ENCODE results near the gene CCDC50. TPM values are rescaled to one million over a fixed set of nuclear protein-coding genes. Genes with fewer than 3 reads are reported as not detected.

CCDC50 gene
- total RNA-seq, 4 donors from 2014 or later: 27.8 to 58.7 (median 34.5) TPM

- H3K4me3 ChIP-seq (ENCODE audit: low read depth, poor library complexity, severe bottlenecking): no peak overlapping the region
- intact Hi-C loops (cut with DNase I; ENCODE audit: low total_unique reads): no loop called here
- WGBS, 2 donors: 63 to 71% methylated on average over 1 of the region's 1 CpG
- no peak for DNase-seq (ENCODE audit: low spot score in 2 of 2)
- no peak for TF ChIP-seq POLR2A (IDR thresholded peaks at IDR 0.05)
- TF ChIP-seq, protein P1, sequence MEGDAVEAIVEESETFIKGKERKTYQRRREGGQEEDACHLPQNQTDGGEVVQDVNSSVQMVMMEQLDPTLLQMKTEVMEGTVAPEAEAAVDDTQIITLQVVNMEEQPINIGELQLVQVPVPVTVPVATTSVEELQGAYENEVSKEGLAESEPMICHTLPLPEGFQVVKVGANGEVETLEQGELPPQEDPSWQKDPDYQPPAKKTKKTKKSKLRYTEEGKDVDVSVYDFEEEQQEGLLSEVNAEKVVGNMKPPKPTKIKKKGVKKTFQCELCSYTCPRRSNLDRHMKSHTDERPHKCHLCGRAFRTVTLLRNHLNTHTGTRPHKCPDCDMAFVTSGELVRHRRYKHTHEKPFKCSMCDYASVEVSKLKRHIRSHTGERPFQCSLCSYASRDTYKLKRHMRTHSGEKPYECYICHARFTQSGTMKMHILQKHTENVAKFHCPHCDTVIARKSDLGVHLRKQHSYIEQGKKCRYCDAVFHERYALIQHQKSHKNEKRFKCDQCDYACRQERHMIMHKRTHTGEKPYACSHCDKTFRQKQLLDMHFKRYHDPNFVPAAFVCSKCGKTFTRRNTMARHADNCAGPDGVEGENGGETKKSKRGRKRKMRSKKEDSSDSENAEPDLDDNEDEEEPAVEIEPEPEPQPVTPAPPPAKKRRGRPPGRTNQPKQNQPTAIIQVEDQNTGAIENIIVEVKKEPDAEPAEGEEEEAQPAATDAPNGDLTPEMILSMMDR (IDR thresholded peaks at IDR 0.05): no peak
Measured at GRCh38 chr3:191300422-191300821, 28.8 kb upstream of the CCDC50 start.

DNA sequence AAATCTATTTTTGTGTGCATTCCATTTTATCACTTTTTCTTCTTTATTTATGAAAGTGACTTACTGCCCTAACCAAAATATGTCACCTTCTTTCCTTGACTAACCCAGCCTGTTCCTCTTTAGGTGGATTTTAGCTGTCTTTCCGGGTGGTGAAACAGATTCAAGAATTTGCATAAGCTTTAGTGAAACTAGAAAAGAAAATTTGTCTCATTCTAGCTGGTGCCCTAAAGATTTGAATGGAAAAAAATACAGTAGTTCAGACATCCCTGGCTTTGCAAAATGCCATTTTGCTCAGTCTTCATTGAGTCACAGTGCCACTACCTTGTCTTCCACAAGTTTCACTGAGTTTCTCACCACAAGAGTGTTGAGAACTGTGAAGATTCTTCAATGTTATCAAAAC is 28.2 kb upstream of the CCDC50 start:
- DNase-seq (ENCODE audit: low spot score in 2 of 2): no peak
- intact Hi-C loops (cut with DNase I; ENCODE audit: low total_unique reads): no loop called here
- H3K4me3 ChIP-seq (ENCODE audit: low read depth, poor library complexity, severe bottlenecking): no peak overlapping the region
- 81 to 88% methylated on average over 1 of the region's 1 CpG for WGBS, 2 donors
- no peak for TF ChIP-seq POLR2A (IDR thresholded peaks at IDR 0.05)
- TF ChIP-seq, protein P1 (IDR thresholded peaks at IDR 0.05): no peak

GRCh38 chr3:191301782-191302411 is 27.3 kb upstream of the CCDC50 start:
- DNase-seq (ENCODE audit: low spot score in 2 of 2): no peak
- no peak overlapping the region for H3K4me3 ChIP-seq (ENCODE audit: low read depth, poor library complexity, severe bottlenecking)
- WGBS, 2 donors: 95 to 96% methylated on average over 5 of the region's 5 CpGs
- TF ChIP-seq, protein P1 (IDR thresholded peaks at IDR 0.05): no peak
- no peak for TF ChIP-seq POLR2A (IDR thresholded peaks at IDR 0.05)
- intact Hi-C loops (cut with DNase I; ENCODE audit: low total_unique reads): no loop called here

DNA sequence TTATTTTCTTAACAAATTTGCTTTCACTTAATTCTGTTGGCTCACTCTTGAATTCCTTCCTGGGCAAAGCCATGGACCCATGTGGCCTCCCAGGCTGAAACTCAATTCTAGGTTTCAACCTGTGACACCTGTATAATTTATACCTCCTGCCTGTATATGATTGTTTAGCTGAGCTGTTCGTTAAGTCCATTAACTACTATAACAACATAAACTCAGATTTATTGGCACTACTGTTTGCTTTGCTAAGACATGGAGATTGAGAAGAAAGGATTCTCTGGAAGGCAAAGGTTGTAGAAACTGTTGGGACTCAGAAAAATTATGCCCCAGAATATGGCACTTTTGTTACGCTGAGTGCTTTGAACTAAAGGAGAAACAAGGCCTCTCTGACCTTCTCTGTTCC is 26.7 kb upstream of the CCDC50 start:
- intact Hi-C loops (cut with DNase I; ENCODE audit: low total_unique reads): no loop called here
- WGBS, 2 donors: 78 to 81% methylated on average over 2 of the region's 2 CpGs
- DNase-seq (ENCODE audit: low spot score in 2 of 2): no peak
- no peak for TF ChIP-seq POLR2A (IDR thresholded peaks at IDR 0.05)
- TF ChIP-seq, protein P1 (IDR thresholded peaks at IDR 0.05): no peak
- H3K4me3 ChIP-seq (ENCODE audit: low read depth, poor library complexity, severe bottlenecking): no peak overlapping the region

GRCh38 chr3:191303596-191303995 is 25.6 kb upstream of the CCDC50 start:
- WGBS, 2 donors: 82 to 83% methylated on average over 3 of the region's 3 CpGs
- no peak overlapping the region for H3K4me3 ChIP-seq (ENCODE audit: low read depth, poor library complexity, severe bottlenecking)
- no peak for DNase-seq (ENCODE audit: low spot score in 2 of 2)
- intact Hi-C loops (cut with DNase I; ENCODE audit: low total_unique reads): no loop called here
- no peak for TF ChIP-seq POLR2A (IDR thresholded peaks at IDR 0.05)
- TF ChIP-seq, protein P1 (IDR thresholded peaks at IDR 0.05): no peak

- TF ChIP-seq, protein P1 (IDR thresholded peaks at IDR 0.05): no peak
- TF ChIP-seq POLR2A (IDR thresholded peaks at IDR 0.05): no peak
- no peak for DNase-seq (ENCODE audit: low spot score in 2 of 2)
- 77 to 78% methylated on average over 4 of the region's 4 CpGs for WGBS, 2 donors
- intact Hi-C loops (cut with DNase I; ENCODE audit: low total_unique reads): no loop called here
- H3K4me3 ChIP-seq (ENCODE audit: low read depth, poor library complexity, severe bottlenecking): no peak overlapping the region
Measured at GRCh38 chr3:191306428-191306827, 22.8 kb upstream of the CCDC50 start.

All from lower leg skin (tissue), 4 donors.